Uterus (tissue), 4 donors: Measurements from ENCODE around the gene HDAC8. TPM values are rescaled to one million over a fixed set of nuclear protein-coding genes. Genes with fewer than 3 reads are reported as not detected.

ENCODE experiments used
- DNase-seq, 2 donors: peaks; one replicate each; pipeline ENCODE4 v3.0.0-alpha.2; 2019 to 2020
- H3K27ac ChIP-seq, 2 donors: fragments of 200-600 bp; sonication (generic); 1 replicate in 1 of 2; 2 replicates in 1 of 2; pipeline ENCODE4 v1.5.1; 2016 to 2018
- H3K27me3 ChIP-seq, 2 donors: fragments of 200-600 bp; sonication (generic); one replicate each; pipeline ENCODE4 v1.5.1; 2018 to 2019; ENCODE audit warnings: control low read depth in 1 of 2
- H3K36me3 ChIP-seq, 2 donors: fragments of 200-600 bp; sonication (generic); one replicate each; pipeline ENCODE4 v1.5.1; 2019; ENCODE audit warnings: control low read depth in 1 of 2
- H3K4me1 ChIP-seq, 2 donors: fragments of 200-600 bp; sonication (generic); one replicate each; pipeline ENCODE4 v1.5.1; 2018 to 2019; ENCODE audit warnings: control low read depth in 1 of 2
- H3K4me3 ChIP-seq, 2 donors: fragments of 200-600 bp; sonication (generic); 1 replicate in 1 of 2; 2 replicates in 1 of 2; pipeline ENCODE4 v1.5.1; 2018 to 2019; ENCODE audit warnings: mild to moderate bottlenecking in 1 of 2
- H3K9me3 ChIP-seq, 2 donors: fragments of 200-600 bp; sonication (generic); one replicate each; pipeline ENCODE4 v1.5.1; 2019; ENCODE audit warnings: control low read depth in 1 of 2
- CTCF ChIP-seq, 4 experiments: fragments of 200-600 bp in 2 of 4; fragments of 450-650 bp in 2 of 4; sonication (generic) in 2 of 4; IDR thresholded peaks; one replicate each; pipeline ENCODE4 v1.5.1; 2016 to 2019; ENCODE audit warnings: antibody characterized with exemption in 4 of 4, mild to moderate bottlenecking in 2 of 4, moderate library complexity in 1 of 4
- POLR2A ChIP-seq, 2 donors: fragments of 450-650 bp; IDR thresholded peaks; one replicate each; pipeline ENCODE4 v1.6.1; 2016; ENCODE audit warnings: antibody characterized with exemption in 2 of 2, mild to moderate bottlenecking in 1 of 2, moderate library complexity in 1 of 2
- intact Hi-C: fragments of 100-400 bp; cut with DNase I; formaldehyde crosslinking; loops from one replicate; pipeline ENCODE4 v1.15.1; 2023; ENCODE audit warnings: low total_unique reads
- total RNA-seq, 4 donors: library from RNA; depleted of rRNA in 3 of 4; stranded (reverse); fragments of >200 nt in 3 of 4; gene quantifications; one replicate each; pipeline versions ENCODE4 v1.1.0 to v1.2.4, GENCODE V29; 2014 to 2023
- donor health status: DM: yes; HTN: yes; CAD: no.

The HDAC8 gene
- total RNA-seq, 4 donors from 2014 or later = 16.2 to 138 (median 43.1) TPM

DNA sequence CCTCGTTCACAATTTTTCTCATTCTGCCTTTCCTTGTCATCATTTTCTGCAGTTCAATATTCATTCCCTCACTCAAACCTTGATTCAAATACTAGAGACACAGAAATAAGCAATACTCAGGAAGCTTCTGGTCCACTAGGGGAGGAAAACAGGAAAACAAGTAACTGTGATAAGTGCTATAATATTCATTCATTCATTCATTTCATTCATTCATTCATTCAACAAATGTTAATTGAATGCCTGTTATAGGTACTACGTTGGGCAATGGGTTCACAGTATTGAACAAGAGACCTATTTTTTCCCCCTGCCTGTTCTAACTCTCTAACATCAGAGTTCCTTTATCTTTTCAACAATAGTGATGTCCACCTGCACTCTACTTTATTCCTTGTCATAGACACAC lies 104.0 kb downstream of the HDAC8 start:
- Histone ChIP-seq H3K27ac (no peak overlapping the region), H3K4me1 (no peaks in the 10 kb centered on the region), H3K9me3 (no peaks in the 10 kb centered on the region), H3K36me3 (no peaks in the 10 kb centered on the region), H3K27me3 (no peaks in the 10 kb centered on the region), H3K4me3 (no peak overlapping the region)
- DNase-seq = no peak
- TF ChIP-seq CTCF (IDR thresholded peaks at IDR 0.05) (no peak), POLR2A (IDR thresholded peaks at IDR 0.05) (no peak)
- intact Hi-C loops = no loop called here

DNA sequence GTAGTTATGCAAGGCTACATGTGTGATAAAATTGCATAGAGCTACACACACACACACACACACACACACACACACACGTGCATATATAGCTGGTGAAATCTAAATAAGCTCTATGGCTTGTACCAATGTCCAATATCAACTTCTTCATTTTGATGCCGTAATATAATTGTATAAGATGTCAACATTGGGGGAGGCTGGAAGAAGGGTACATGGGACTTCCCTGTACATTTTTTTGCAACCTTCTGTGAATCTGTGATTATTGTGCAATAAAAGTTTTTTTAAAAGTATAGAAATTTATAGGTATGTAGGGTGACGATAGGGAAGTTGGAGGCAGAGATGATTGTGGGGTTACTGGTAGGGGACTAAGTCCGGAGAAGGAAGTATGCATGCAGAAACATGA lies 105.5 kb downstream of the HDAC8 start:
- Histone ChIP-seq H3K27me3 (no peaks in the 10 kb centered on the region), H3K36me3 (no peaks in the 10 kb centered on the region), H3K4me1 (no peaks in the 10 kb centered on the region), H3K4me3 (no peak overlapping the region), H3K27ac (no peak overlapping the region), H3K9me3 (no peaks in the 10 kb centered on the region)
- no peak for TF ChIP-seq POLR2A (IDR thresholded peaks at IDR 0.05)
- TF ChIP-seq CTCF (IDR thresholded peaks at IDR 0.05) = no peak
- intact Hi-C loops = no loop called here
- no peak for DNase-seq

DNA sequence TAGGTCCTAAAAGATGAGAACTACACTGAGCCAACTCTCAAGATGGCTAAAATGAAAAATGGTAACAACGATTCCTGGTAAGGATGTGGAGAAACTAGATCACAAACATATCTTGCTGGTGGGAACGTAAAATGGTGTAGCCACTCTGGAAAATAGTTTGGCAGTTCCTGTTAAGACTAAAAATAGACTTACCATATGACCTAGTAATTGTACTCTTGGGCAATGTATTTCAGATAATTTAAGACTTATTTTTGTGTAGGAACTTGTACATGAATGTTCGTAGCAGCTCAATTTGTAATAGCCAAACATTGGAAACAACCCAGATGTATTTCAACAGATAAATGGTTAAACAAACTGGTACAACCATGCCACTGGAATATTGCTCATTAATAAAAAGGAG lies 106.2 kb downstream of the HDAC8 start:
- Histone ChIP-seq H3K27ac (no peak overlapping the region), H3K4me3 (no peak overlapping the region), H3K27me3 (no peaks in the 10 kb centered on the region), H3K36me3 (no peaks in the 10 kb centered on the region), H3K4me1 (no peaks in the 10 kb centered on the region), H3K9me3 (no peaks in the 10 kb centered on the region)
- TF ChIP-seq CTCF (IDR thresholded peaks at IDR 0.05) (no peak), POLR2A (IDR thresholded peaks at IDR 0.05) (no peak)
- intact Hi-C loops = no loop called here
- no peak for DNase-seq

DNA sequence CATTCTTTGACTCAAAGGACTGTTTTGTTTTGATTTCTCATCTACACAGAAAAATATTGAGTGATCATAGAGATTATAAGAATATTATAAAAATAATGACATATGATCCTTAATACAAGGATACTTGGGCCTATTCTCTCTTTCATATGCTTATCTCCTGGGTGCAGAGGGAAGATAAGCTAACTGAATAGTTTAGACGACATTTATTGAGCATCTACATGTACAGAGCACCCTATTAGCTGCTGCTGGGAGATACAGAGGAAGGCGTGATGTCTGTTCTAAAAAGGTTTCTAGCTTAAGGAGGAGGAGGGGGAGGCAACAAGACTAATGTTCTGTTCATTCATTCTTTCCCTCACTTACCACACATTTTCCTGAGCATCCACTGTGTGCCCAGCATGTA lies 106.8 kb downstream of the HDAC8 start:
- H3K27me3 ChIP-seq = no peaks in the 10 kb centered on the region
- no peak overlapping the region for H3K4me3 ChIP-seq
- H3K9me3 ChIP-seq = no peaks in the 10 kb centered on the region
- intact Hi-C loops = no loop called here
- no peak for DNase-seq
- no peaks in the 10 kb centered on the region for H3K36me3 ChIP-seq
- H3K27ac ChIP-seq = no peak overlapping the region
- no peak for TF ChIP-seq POLR2A (IDR thresholded peaks at IDR 0.05)
- no peak for TF ChIP-seq CTCF (IDR thresholded peaks at IDR 0.05)
- no peaks in the 10 kb centered on the region for H3K4me1 ChIP-seq

GRCh38 chrX:72461766-72462165 lies 110.9 kb downstream of the HDAC8 start:
- Histone ChIP-seq H3K27me3 (no peaks in the 10 kb centered on the region), H3K9me3 (no peaks in the 10 kb centered on the region), H3K36me3 (no peaks in the 10 kb centered on the region), H3K27ac (no peak overlapping the region), H3K4me3 (no peak overlapping the region), H3K4me1 (no peaks in the 10 kb centered on the region)
- intact Hi-C loops = no loop called here
- no peak for DNase-seq
- TF ChIP-seq CTCF (IDR thresholded peaks at IDR 0.05) (no peak), POLR2A (IDR thresholded peaks at IDR 0.05) (no peak)
